HEK293 (cell line): Measurements from ENCODE around the gene TARBP1.

Experiments used
- CTCF ChIA-PET: fragments of 350-600 bp; formaldehyde crosslinking; extraction: SDS; loops from one replicate; lab custom pipeline; 2021; ENCODE audit warnings: antibody characterized with exemption; lab: Yijun Ruan, JAX
- POLR2A ChIA-PET: fragments of 300-600 bp; formaldehyde crosslinking; extraction: SDS; loops from one replicate; lab custom pipeline; 2020; ENCODE audit warnings: antibody characterized with exemption, inconsistent platforms; lab: Yijun Ruan, JAX
- H3K27ac ChIP-seq: fragments of 200-500 bp; sonication (Bioruptor generic); 2 replicates; pipeline ENCODE4 v1.5.1; 2014; ENCODE audit warnings: low read depth, low read length, control low read depth, inconsistent platforms; ENCODE audit errors: extremely low read depth
- H3K36me3 ChIP-seq, 2 experiments: fragments of 200-500 bp in 1 of 2; sonication (Bioruptor generic) in 1 of 2; 1 replicate in 1 of 2; 2 replicates in 1 of 2; pipeline ENCODE4 v1.5.1; 2014 to 2017; ENCODE audit warnings: inconsistent platforms in 2 of 2, low read length in 2 of 2; ENCODE audit not compliant: control insufficient read depth in 2 of 2, insufficient read depth in 1 of 2
- H3K4me1 ChIP-seq: fragments of 200-500 bp; sonication (Bioruptor generic); 2 replicates; pipeline ENCODE4 v1.5.1; 2014; ENCODE audit warnings: mild to moderate bottlenecking, low read length, inconsistent platforms; ENCODE audit not compliant: control insufficient read depth, insufficient read depth
- H3K4me3 ChIP-seq: 2 replicates; pipeline ENCODE4 v1.5.1; 2011; ENCODE audit warnings: low read depth, mild to moderate bottlenecking, control low read depth, low read length, moderate library complexity
- H3K9me3 ChIP-seq: fragments of 200-500 bp; sonication (Bioruptor generic); 2 replicates; pipeline ENCODE4 v1.5.1; 2014; ENCODE audit warnings: low read depth, low read length, inconsistent platforms; ENCODE audit not compliant: control insufficient read depth, insufficient read depth
- OSR2 ChIP-seq: fragments of 450-650 bp; formaldehyde crosslinking; IDR thresholded peaks from 2 replicates; pipeline ENCODE4 v1.5.1; 2016; ENCODE audit warnings: missing biosample characterization, missing genetic modification characterization
- PRDM1 ChIP-seq: fragments of 450-650 bp; formaldehyde crosslinking; IDR thresholded peaks from 2 replicates; pipeline ENCODE4; 2016; ENCODE audit warnings: missing biosample characterization, missing genetic modification characterization
- PRDM6 ChIP-seq: fragments of 450-650 bp; formaldehyde crosslinking; IDR thresholded peaks from 2 replicates; pipeline ENCODE4 v1.5.1; 2017; ENCODE audit warnings: missing biosample characterization, missing genetic modification characterization
- SCRT1 ChIP-seq: fragments of 450-650 bp; formaldehyde crosslinking; IDR thresholded peaks from 2 replicates; pipeline ENCODE4 v1.5.1; 2016; ENCODE audit warnings: missing biosample characterization, missing genetic modification characterization, borderline replicate concordance
- SP2 ChIP-seq: fragments of 450-650 bp; formaldehyde crosslinking; IDR thresholded peaks from 2 replicates; pipeline ENCODE4 v1.5.1; 2016; ENCODE audit warnings: missing biosample characterization, missing genetic modification characterization
- ZBTB44 ChIP-seq: fragments of 450-650 bp; IDR thresholded peaks from 2 replicates; pipeline ENCODE4 v1.5.1; 2018; ENCODE audit warnings: missing biosample characterization, mild to moderate bottlenecking, missing genetic modification characterization
- ZBTB48 ChIP-seq: fragments of 450-650 bp; formaldehyde crosslinking; IDR thresholded peaks from 2 replicates; pipeline ENCODE4 v1.5.1; 2016; ENCODE audit warnings: missing biosample characterization, missing genetic modification characterization
- ZEB2 ChIP-seq: fragments of 450-650 bp; formaldehyde crosslinking; IDR thresholded peaks from 2 replicates; pipeline ENCODE4 v1.5.1; 2016; ENCODE audit warnings: missing biosample characterization, missing genetic modification characterization
- ZNF112 ChIP-seq: fragments of 450-650 bp; formaldehyde crosslinking; IDR thresholded peaks from 2 replicates; pipeline ENCODE4 v1.5.0; 2017; ENCODE audit warnings: missing biosample characterization, missing genetic modification characterization
- ZNF114 ChIP-seq: fragments of 450-650 bp; formaldehyde crosslinking; IDR thresholded peaks from 2 replicates; pipeline ENCODE4 v1.5.0; 2017; ENCODE audit warnings: missing biosample characterization, missing genetic modification characterization
- ZNF2 ChIP-seq: fragments of 450-650 bp; formaldehyde crosslinking; IDR thresholded peaks from 2 replicates; pipeline ENCODE4 v1.5.1; 2016; ENCODE audit warnings: missing biosample characterization, missing genetic modification characterization
- ZNF324 ChIP-seq: fragments of 450-650 bp; formaldehyde crosslinking; IDR thresholded peaks from 2 replicates; pipeline ENCODE4 v1.5.1; 2016; ENCODE audit warnings: missing biosample characterization, missing genetic modification characterization
- ZNF335 ChIP-seq: fragments of 450-650 bp; formaldehyde crosslinking; conservative IDR thresholded peaks from 2 replicates; pipeline ENCODE4 v1.5.1; 2016; ENCODE audit warnings: missing biosample characterization, missing genetic modification characterization
- ZNF501 ChIP-seq: fragments of 450-650 bp; formaldehyde crosslinking; IDR thresholded peaks from 2 replicates; pipeline ENCODE4 v1.5.1; 2016; ENCODE audit warnings: missing biosample characterization, missing genetic modification characterization
- ZNF514 ChIP-seq: fragments of 450-650 bp; formaldehyde crosslinking; IDR thresholded peaks from 2 replicates; pipeline ENCODE4 v1.5.1; 2016; ENCODE audit warnings: missing biosample characterization, missing genetic modification characterization
- ZNF521 ChIP-seq: fragments of 450-650 bp; formaldehyde crosslinking; IDR thresholded peaks from 2 replicates; pipeline ENCODE4 v1.5.1; 2017; ENCODE audit warnings: missing biosample characterization, mild to moderate bottlenecking, missing genetic modification characterization
- ZNF549 ChIP-seq: fragments of 450-650 bp; IDR thresholded peaks from 2 replicates; pipeline ENCODE4 v1.5.1; 2018; ENCODE audit warnings: missing biosample characterization, missing genetic modification characterization, mild to moderate bottlenecking, inconsistent platforms, moderate library complexity
- ZNF600 ChIP-seq: fragments of 450-650 bp; formaldehyde crosslinking; IDR thresholded peaks from 2 replicates; pipeline ENCODE4 v1.5.1; 2016; ENCODE audit warnings: missing biosample characterization, missing genetic modification characterization
- ZNF629 ChIP-seq: fragments of 450-650 bp; formaldehyde crosslinking; IDR thresholded peaks from 2 replicates; pipeline ENCODE4 v1.5.1; 2017; ENCODE audit warnings: missing biosample characterization, missing genetic modification characterization
- ZNF660 ChIP-seq: fragments of 450-650 bp; IDR thresholded peaks from 2 replicates; pipeline ENCODE4 v1.5.1; 2018; ENCODE audit warnings: missing biosample characterization, mild to moderate bottlenecking, missing genetic modification characterization
- ZNF791 ChIP-seq: fragments of 450-650 bp; formaldehyde crosslinking; IDR thresholded peaks from 2 replicates; pipeline ENCODE4 v1.5.1; 2016; ENCODE audit warnings: missing biosample characterization, missing genetic modification characterization
- TF ChIP-seq, protein P1 (sequence below): fragments of 450-650 bp; formaldehyde crosslinking; IDR thresholded peaks from 2 replicates; pipeline ENCODE4 v1.5.1; 2016; ENCODE audit warnings: missing biosample characterization, missing genetic modification characterization
- TF ChIP-seq, protein P2 (sequence below): fragments of 450-650 bp; formaldehyde crosslinking; IDR thresholded peaks from 2 replicates; pipeline ENCODE4 v1.5.1; 2016; ENCODE audit warnings: missing biosample characterization, missing genetic modification characterization
- TF ChIP-seq, protein P3 (sequence below): fragments of 450-650 bp; formaldehyde crosslinking; IDR thresholded peaks from 2 replicates; pipeline ENCODE4 v1.5.1; 2016; ENCODE audit warnings: missing biosample characterization, missing genetic modification characterization

Gene TARBP1

GRCh38 chr1:234517110-234517802 lies 38.3 kb upstream of the TARBP1 start:
- POLR2A ChIA-PET = no interaction called here
- CTCF ChIA-PET = interaction anchor here (0.5 to 1.2 kb wide), 3 partner anchors 89 to 1404 kb away, joined by 3 to 4 read pairs (median 3); no protein-coding TSS in a partner anchor

GRCh38 chr1:234515821-234516241 lies 36.9 kb upstream of the TARBP1 start:
- ChIA-PET CTCF (interaction anchor here (0.7 to 1.0 kb wide), 5 partner anchors 83 to 476 kb away, joined by 3 read pairs; no protein-coding TSS in a partner anchor), POLR2A (interaction anchor here (1.2 kb wide), 1 partner anchor 88 kb away, joined by 3 read pairs; no protein-coding TSS in a partner anchor)
- no peak overlapping the region for H3K4me3 ChIP-seq
- H3K9me3 ChIP-seq = no peaks in the 10 kb centered on the region
- no peaks in the 10 kb centered on the region for H3K36me3 ChIP-seq
- TF ChIP-seq ZNF629 (peak; percentile 47; the same call in 1 of the 2 replicates), ZEB2 (peak; percentile 46; the same call in 1 of the 2 replicates), ZNF791 (tag by site-specific recombination) (no peak), ZNF112 (tag by site-specific recombination) (no peak), PRDM6 (tag by site-specific recombination) (peak; percentile 58)
- no peak overlapping the region for H3K27ac ChIP-seq
- H3K4me1 ChIP-seq = peaks cover 9% of the 10 kb centered on the region; the same call in 1 of the 2 replicates

More at GRCh38 chr1:234517110-234517802, 38.3 kb upstream of the TARBP1 start:
- Histone ChIP-seq H3K27ac (no peak overlapping the region), H3K9me3 (no peaks in the 10 kb centered on the region), H3K36me3 (no peaks in the 10 kb centered on the region), H3K4me1 (peaks cover 12% of the 10 kb centered on the region; the same call in 1 of the 2 replicates), H3K4me3 (no peak overlapping the region)
- TF ChIP-seq ZNF335 (tag by site-specific recombination) (no peak), ZNF501 (tag by site-specific recombination) (no peak), PRDM1 (tag by site-specific recombination) (no peak), ZNF324 (tag by site-specific recombination) (no peak), SP2 (tag by site-specific recombination) (no peak), ZBTB48 (no peak)
- TF ChIP-seq, protein P1, sequence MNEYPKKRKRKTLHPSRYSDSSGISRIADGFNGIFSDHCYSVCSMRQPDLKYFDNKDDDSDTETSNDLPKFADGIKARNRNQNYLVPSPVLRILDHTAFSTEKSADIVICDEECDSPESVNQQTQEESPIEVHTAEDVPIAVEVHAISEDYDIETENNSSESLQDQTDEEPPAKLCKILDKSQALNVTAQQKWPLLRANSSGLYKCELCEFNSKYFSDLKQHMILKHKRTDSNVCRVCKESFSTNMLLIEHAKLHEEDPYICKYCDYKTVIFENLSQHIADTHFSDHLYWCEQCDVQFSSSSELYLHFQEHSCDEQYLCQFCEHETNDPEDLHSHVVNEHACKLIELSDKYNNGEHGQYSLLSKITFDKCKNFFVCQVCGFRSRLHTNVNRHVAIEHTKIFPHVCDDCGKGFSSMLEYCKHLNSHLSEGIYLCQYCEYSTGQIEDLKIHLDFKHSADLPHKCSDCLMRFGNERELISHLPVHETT (tag by site-specific recombination) = no peak
- TF ChIP-seq, all 188 proteins: peak for 0

DNA sequence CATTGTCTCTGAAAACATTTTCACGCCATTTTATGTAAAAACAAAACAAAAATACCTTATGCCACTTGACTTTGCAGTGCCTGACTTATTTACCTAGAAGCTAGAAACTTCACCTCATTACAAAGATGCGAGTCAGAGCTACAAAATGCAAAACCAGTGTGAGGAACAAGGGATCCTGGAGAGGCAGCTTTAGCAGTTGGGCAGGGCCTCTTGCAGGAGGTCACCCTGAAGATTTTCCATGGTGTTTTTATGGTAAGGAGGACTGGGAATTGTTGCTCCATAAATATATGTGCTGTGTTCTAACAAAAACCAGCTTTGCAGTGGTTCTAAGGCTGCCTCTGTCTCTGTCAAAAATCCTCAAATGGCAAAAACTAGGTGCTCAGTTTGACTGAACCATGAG lies 36.4 kb upstream of the TARBP1 start:
- ChIA-PET POLR2A (interaction anchor here (1.2 kb wide), 1 partner anchor 88 kb away, joined by 3 read pairs; no protein-coding TSS in a partner anchor), CTCF (interaction anchor here (1.0 kb wide), 1 partner anchor 84 kb away, joined by 3 read pairs; no protein-coding TSS in a partner anchor)
- no peaks in the 10 kb centered on the region for H3K36me3 ChIP-seq
- H3K4me1 ChIP-seq = peaks cover 8% of the 10 kb centered on the region; the same call in 1 of the 2 replicates
- H3K4me3 ChIP-seq = no peak overlapping the region
- no peaks in the 10 kb centered on the region for H3K9me3 ChIP-seq
- H3K27ac ChIP-seq = no peak overlapping the region
- TF ChIP-seq ZNF114 (tag by site-specific recombination) (no peak), ZBTB44 (tag by site-specific recombination) (0 out of 2 replicates have a peak, but pooled peaks have one; percentile 34), SCRT1 (tag by site-specific recombination) (no peak), ZNF549 (tag by site-specific recombination) (no peak), OSR2 (tag by site-specific recombination) (no peak), ZNF514 (tag by site-specific recombination) (no peak), ZNF660 (tag by site-specific recombination) (peak; percentile 37; the same call in 1 of the 2 replicates), ZNF2 (tag by site-specific recombination) (no peak), ZNF600 (tag by site-specific recombination) (0 out of 2 replicates have a peak, but pooled peaks have one; percentile 28), ZEB2 (no peak), ZNF521 (tag by site-specific recombination) (no peak)
- TF ChIP-seq, protein P2, sequence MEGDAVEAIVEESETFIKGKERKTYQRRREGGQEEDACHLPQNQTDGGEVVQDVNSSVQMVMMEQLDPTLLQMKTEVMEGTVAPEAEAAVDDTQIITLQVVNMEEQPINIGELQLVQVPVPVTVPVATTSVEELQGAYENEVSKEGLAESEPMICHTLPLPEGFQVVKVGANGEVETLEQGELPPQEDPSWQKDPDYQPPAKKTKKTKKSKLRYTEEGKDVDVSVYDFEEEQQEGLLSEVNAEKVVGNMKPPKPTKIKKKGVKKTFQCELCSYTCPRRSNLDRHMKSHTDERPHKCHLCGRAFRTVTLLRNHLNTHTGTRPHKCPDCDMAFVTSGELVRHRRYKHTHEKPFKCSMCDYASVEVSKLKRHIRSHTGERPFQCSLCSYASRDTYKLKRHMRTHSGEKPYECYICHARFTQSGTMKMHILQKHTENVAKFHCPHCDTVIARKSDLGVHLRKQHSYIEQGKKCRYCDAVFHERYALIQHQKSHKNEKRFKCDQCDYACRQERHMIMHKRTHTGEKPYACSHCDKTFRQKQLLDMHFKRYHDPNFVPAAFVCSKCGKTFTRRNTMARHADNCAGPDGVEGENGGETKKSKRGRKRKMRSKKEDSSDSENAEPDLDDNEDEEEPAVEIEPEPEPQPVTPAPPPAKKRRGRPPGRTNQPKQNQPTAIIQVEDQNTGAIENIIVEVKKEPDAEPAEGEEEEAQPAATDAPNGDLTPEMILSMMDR (tag by site-specific recombination) = no peak
- TF ChIP-seq, protein P3, sequence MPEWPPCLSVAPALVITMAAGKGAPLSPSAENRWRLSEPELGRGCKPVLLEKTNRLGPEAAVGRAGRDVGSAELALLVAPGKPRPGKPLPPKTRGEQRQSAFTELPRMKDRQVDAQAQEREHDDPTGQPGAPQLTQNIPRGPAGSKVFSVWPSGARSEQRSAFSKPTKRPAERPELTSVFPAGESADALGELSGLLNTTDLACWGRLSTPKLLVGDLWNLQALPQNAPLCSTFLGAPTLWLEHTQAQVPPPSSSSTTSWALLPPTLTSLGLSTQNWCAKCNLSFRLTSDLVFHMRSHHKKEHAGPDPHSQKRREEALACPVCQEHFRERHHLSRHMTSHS (tag by site-specific recombination) = no peak
